Measurements from ENCODE around the gene SRRM3. TPM values are rescaled to one million over a fixed set of nuclear protein-coding genes. Genes with fewer than 3 reads are reported as not detected.

SRRM3 gene
- total and polyA plus RNA-seq, 2 experiments from 2014 or later = 8.6 to 13.8 TPM

GRCh38 chr7:76198202-76198601, 3.5 kb upstream of the SRRM3 start:
- Histone ChIP-seq H3K4me3 (no peak overlapping the region; the same call in 1 of the 2 replicates), H3K9me2 (ENCODE audit: insufficient read depth) (no peaks in the 10 kb centered on the region), H4K20me1 (replicated peaks; ENCODE audit: insufficient read depth) (no peaks in the 10 kb centered on the region), H3K4me1 (ENCODE audit: insufficient read depth) (peaks cover 28% of the 10 kb centered on the region), H3K27me3 (ENCODE audit: insufficient read depth) (no peaks in the 10 kb centered on the region), H3K36me3 (ENCODE audit: insufficient read depth) (no peaks in the 10 kb centered on the region), H3K4me2 (0 out of 2 replicates have a peak overlapping the region, but pooled peaks have one; percentile 67), H3K79me2 (replicated peaks; ENCODE audit: insufficient read depth) (no peaks in the 10 kb centered on the region), H3K27ac (ENCODE audit: low read depth) (peak overlapping the region; percentile 85; the same call in 1 of the 2 replicates), H3F3A (replicated peaks; ENCODE audit: low read depth) (peaks cover 18% of the 10 kb centered on the region), H2AFZ (peak overlapping the region; percentile 89)
- peaks cover 17% of the 10 kb centered on the region for H3K27me3 Mint-ChIP-seq (ENCODE audit: insufficient read depth, low read depth, poor library complexity)
- peak overlapping the region; percentile 18; the same call in 1 of the 3 replicates for H3K4me3 Mint-ChIP-seq
- peaks cover 41% of the 10 kb centered on the region for H3K4me1 Mint-ChIP-seq
- ATAC-seq (peak; percentile 16), DNase-seq (ENCODE audit: low spot score) (peak; percentile 45)
- peak overlapping the region; percentile 82; the same call in 1 of the 2 replicates for H3K27ac Mint-ChIP-seq
- TF ChIP-seq ZNF114 (CRISPR knock-in tag; IDR thresholded peaks at IDR 0.05) (no peak), ZNF331 (CRISPR knock-in tag; IDR thresholded peaks at IDR 0.05; ENCODE audit: low read depth) (no peak), ZNF462 (CRISPR knock-in tag; IDR thresholded peaks at IDR 0.05) (no peak), NANOG (IDR thresholded peaks at IDR 0.05; ENCODE audit: borderline replicate concordance) (no peak), CREB1 (CRISPR knock-in tag; IDR thresholded peaks at IDR 0.05; ENCODE audit: low read depth) (no peak), ETS1 (IDR thresholded peaks at IDR 0.05) (no peak), POLR2AphosphoS5 (IDR thresholded peaks at IDR 0.05; ENCODE audit: low read depth) (no peak), CTCF (conservative IDR thresholded peaks at IDR 0.05; ENCODE audit: low read depth in 2 of 2) (no peak), REST (IDR thresholded peaks at IDR 0.05; ENCODE audit: unreplicated experiment) (no peak)
- H3K9me3 Mint-ChIP-seq = peaks cover 3% of the 10 kb centered on the region; the same call in 2 of the 3 replicates
- no peaks in the 10 kb centered on the region; the same call in 2 of the 3 replicates for H3K36me3 Mint-ChIP-seq (ENCODE audit: low read depth)

Measured in GM23338 (cell line).